Measurements from ENCODE around the gene PLEKHN1. TPM values are rescaled to one million over a fixed set of nuclear protein-coding genes. Genes with fewer than 3 reads are reported as not detected.

The PLEKHN1 gene
- total RNA-seq, 4 donors from 2014 or later: 0.14 to 1.4 TPM; not detected in 2

GRCh38 chr1:950268-950667 is 16.0 kb upstream of the PLEKHN1 start:
- no peak overlapping the region for H3K27ac ChIP-seq
- TF ChIP-seq EP300 (IDR thresholded peaks at IDR 0.05; ENCODE audit: low read depth) (no peak), POLR2A (IDR thresholded peaks at IDR 0.05) (no peak), POLR2AphosphoS5 (IDR thresholded peaks at IDR 0.05) (no peak), CTCF (IDR thresholded peaks at IDR 0.05) (no peak)
- no peak for DNase-seq
- peaks cover 0 to 41% (median 15%) of the 10 kb centered on the region in 4 donors for H3K36me3 ChIP-seq
- WGBS, 2 donors (ENCODE audit: low coverage in 1 of 2): 93 to 100% methylated on average over 7 to 9 of the region's 9 CpGs
- no peaks in the 10 kb centered on the region for H3K9me3 ChIP-seq
- intact Hi-C loops (cut with DNase I; ENCODE audit: low total_unique reads): no loop called here
- no peaks in the 10 kb centered on the region for H3K4me1 ChIP-seq
- no peak overlapping the region for H3K4me3 ChIP-seq
- no peaks in the 10 kb centered on the region for H3K27me3 ChIP-seq
- in situ Hi-C loops (cut with MboI; ENCODE audit: low pct_ligation_motif_present in 1 of 4, low pct_unique_long_range_greater_than_20kb in 1 of 4, low sequenced_read_pairs in 3 of 4): no loop called here

DNA sequence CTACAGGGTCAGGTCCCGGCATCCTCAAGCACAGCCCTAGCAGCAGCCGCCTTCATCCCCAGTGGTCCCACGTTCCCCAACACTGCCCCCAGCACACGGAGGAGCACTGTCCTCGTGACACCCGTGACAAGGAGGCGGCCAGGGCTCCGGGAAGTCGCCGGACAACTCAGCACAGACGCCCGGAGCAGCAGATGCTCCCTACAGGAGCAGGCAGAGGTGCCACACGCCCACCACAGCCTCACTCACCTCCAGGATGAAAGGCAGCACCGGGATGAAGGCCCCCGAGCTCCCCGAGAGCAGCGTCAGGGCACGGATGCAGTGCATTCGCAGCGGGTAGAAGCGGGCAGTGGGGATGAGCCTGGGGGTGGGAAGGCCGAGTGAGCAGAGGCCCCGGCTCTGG is 15.4 kb upstream of the PLEKHN1 start:
- no peaks in the 10 kb centered on the region for H3K4me1 ChIP-seq
- no peak for TF ChIP-seq POLR2AphosphoS5 (IDR thresholded peaks at IDR 0.05)
- no peak for TF ChIP-seq POLR2A (IDR thresholded peaks at IDR 0.05)
- TF ChIP-seq EP300 (IDR thresholded peaks at IDR 0.05; ENCODE audit: low read depth): no peak
- TF ChIP-seq CTCF (IDR thresholded peaks at IDR 0.05): no peak
- no peaks in the 10 kb centered on the region for H3K9me3 ChIP-seq
- H3K27me3 ChIP-seq: no peaks in the 10 kb centered on the region
- no peak overlapping the region for H3K27ac ChIP-seq
- no peak for DNase-seq
- peaks cover 0 to 46% (median 16%) of the 10 kb centered on the region in 4 donors for H3K36me3 ChIP-seq
- in situ Hi-C loops (cut with MboI; ENCODE audit: low pct_ligation_motif_present in 1 of 4, low pct_unique_long_range_greater_than_20kb in 1 of 4, low sequenced_read_pairs in 3 of 4) (no loop called here), intact Hi-C loops (cut with DNase I; ENCODE audit: low total_unique reads) (no loop called here)
- H3K4me3 ChIP-seq: no peak overlapping the region
- WGBS, 2 donors (ENCODE audit: low coverage in 1 of 2): 89 to 90% methylated on average over 3 to 23 of the region's 23 CpGs

DNA sequence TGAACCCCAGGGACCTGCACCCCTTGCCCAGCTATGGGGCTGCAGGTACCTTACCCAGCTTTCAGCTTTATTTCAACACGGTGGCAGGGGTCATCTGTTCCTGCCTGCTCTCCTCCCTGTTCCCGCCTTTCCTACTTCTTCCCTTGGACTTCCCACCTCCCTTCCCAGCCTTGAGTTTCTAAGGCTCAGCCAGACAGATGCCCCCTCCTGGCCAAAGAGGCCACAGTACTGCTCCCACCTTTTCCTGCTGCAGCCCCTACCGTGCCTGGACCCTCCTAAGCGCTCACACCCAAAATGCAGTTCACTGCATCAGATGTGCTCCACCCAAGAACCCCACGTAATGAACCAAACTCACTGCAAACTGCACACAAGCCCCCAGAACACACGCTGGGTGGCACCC is 14.9 kb upstream of the PLEKHN1 start:
- H3K36me3 ChIP-seq: peaks cover 0 to 43% (median 18%) of the 10 kb centered on the region in 4 donors
- H3K9me3 ChIP-seq: no peaks in the 10 kb centered on the region
- no peak for DNase-seq
- 77 to 80% methylated on average over 1 to 6 of the region's 6 CpGs for WGBS, 2 donors (ENCODE audit: low coverage in 1 of 2)
- H3K4me1 ChIP-seq: no peaks in the 10 kb centered on the region
- TF ChIP-seq POLR2AphosphoS5 (IDR thresholded peaks at IDR 0.05) (no peak), POLR2A (IDR thresholded peaks at IDR 0.05) (no peak), EP300 (IDR thresholded peaks at IDR 0.05; ENCODE audit: low read depth) (no peak), CTCF (IDR thresholded peaks at IDR 0.05) (no peak)
- no peak overlapping the region for H3K4me3 ChIP-seq
- H3K27ac ChIP-seq: no peak overlapping the region
- in situ Hi-C loops (cut with MboI; ENCODE audit: low pct_ligation_motif_present in 1 of 4, low pct_unique_long_range_greater_than_20kb in 1 of 4, low sequenced_read_pairs in 3 of 4): no loop called here
- intact Hi-C loops (cut with DNase I; ENCODE audit: low total_unique reads): no loop called here
- H3K27me3 ChIP-seq: no peaks in the 10 kb centered on the region

DNA sequence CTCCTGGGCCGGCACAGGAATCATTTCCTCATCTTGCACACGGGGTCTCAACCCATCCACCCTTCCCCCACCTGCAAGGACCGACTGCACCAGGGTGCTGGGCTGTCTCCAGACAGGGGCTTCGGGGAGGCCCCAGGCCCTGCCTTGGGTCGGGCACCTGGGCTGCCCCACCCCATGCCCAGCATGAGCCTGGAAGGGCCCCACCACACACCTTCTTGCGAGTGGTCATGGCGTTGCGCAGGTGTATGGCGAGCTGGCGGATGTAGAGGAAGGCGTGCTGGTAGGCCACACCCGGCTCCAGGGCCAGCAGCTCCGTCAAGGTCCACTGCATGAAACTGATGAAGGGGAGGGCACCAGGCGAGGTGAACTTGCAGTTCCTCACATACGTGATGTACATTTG is 14.1 kb upstream of the PLEKHN1 start:
- Histone ChIP-seq H3K4me3 (no peak overlapping the region), H3K27ac (no peak overlapping the region), H3K36me3 (peaks cover 0 to 42% (median 18%) of the 10 kb centered on the region in 4 donors), H3K4me1 (peaks cover 0 to 3% (median 0%) of the 10 kb centered on the region in 4 donors), H3K27me3 (no peaks in the 10 kb centered on the region), H3K9me3 (no peaks in the 10 kb centered on the region)
- WGBS, 2 donors (ENCODE audit: low coverage in 1 of 2): 88% methylated on average over 14 of the region's 15 CpGs; no CpG with 5 or more reads in 1 of the 2 donors
- no peak for TF ChIP-seq CTCF (IDR thresholded peaks at IDR 0.05)
- no peak for TF ChIP-seq POLR2A (IDR thresholded peaks at IDR 0.05)
- no peak for TF ChIP-seq POLR2AphosphoS5 (IDR thresholded peaks at IDR 0.05)
- TF ChIP-seq EP300 (IDR thresholded peaks at IDR 0.05; ENCODE audit: low read depth): no peak
- in situ Hi-C loops (cut with MboI; ENCODE audit: low pct_ligation_motif_present in 1 of 4, low pct_unique_long_range_greater_than_20kb in 1 of 4, low sequenced_read_pairs in 3 of 4): no loop called here
- intact Hi-C loops (cut with DNase I; ENCODE audit: low total_unique reads): no loop called here
- no peak for DNase-seq

Data from transverse colon (tissue), 4 donors.